MM.1S (cell line): ENCODE results near the gene KDM4B.

Experiments
- EZH2 ChIP-seq: fragments of 300-600 bp; sonication (generic); optimal IDR thresholded peaks from 2 replicates; pipeline ENCODE3; 2017; ENCODE audit warnings: low read depth, mild to moderate bottlenecking, antibody characterized with exemption, low read length, mixed read lengths
- TF ChIP-seq, protein P1 (sequence below): fragments of 300-600 bp; sonication (generic); IDR thresholded peaks from 2 replicates; pipeline ENCODE4 v1.5.1; 2016; ENCODE audit warnings: antibody characterized with exemption, low read length, mixed read lengths

DNA sequence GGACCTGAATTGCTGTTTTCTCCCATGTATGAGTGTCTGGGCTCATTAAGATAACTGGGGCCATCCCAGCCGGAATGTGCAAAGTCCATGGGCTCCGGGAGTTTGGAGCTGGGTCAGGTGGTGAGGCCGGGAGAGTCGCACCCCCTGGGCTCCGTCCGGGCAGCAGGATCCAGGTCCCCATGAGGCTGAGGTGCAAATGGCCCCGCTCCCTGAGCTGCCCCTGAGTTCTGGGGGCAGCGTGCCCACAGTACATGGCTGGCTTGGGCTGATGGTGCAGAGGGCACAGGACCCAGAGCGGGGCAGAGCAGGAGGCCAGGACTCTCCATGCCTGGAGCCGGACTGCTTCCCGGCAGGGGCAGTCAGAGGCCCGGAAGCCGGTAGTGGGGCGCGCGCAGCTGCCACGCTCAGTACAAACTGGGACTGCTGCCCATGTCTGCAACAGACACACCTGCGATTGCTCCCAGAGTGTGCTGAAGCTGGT lies 136.0 kb downstream of the KDM4B start:
- TF ChIP-seq, protein P1, sequence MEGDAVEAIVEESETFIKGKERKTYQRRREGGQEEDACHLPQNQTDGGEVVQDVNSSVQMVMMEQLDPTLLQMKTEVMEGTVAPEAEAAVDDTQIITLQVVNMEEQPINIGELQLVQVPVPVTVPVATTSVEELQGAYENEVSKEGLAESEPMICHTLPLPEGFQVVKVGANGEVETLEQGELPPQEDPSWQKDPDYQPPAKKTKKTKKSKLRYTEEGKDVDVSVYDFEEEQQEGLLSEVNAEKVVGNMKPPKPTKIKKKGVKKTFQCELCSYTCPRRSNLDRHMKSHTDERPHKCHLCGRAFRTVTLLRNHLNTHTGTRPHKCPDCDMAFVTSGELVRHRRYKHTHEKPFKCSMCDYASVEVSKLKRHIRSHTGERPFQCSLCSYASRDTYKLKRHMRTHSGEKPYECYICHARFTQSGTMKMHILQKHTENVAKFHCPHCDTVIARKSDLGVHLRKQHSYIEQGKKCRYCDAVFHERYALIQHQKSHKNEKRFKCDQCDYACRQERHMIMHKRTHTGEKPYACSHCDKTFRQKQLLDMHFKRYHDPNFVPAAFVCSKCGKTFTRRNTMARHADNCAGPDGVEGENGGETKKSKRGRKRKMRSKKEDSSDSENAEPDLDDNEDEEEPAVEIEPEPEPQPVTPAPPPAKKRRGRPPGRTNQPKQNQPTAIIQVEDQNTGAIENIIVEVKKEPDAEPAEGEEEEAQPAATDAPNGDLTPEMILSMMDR: no peak
- TF ChIP-seq EZH2: no peak
